Caco-2 (cell line): ENCODE data around the gene BARX2. TPM values are rescaled to one million over a fixed set of nuclear protein-coding genes. Genes with fewer than 3 reads are reported as not detected.

ENCODE experiments used
- BruUV-seq: library from RNA; stranded (reverse); fragments of 400-500 nt; replicated peaks from 2 replicates; lab custom pipeline; 2021; lab: Mats Ljungman, UMichigan
- CTCF ChIA-PET: fragments of 300-600 bp; sonication (Branson Sonifier 250); formaldehyde crosslinking; loops from one replicate; lab custom pipeline; 2022; ENCODE audit warnings: antibody characterized with exemption; lab: Charles Lee
- POLR2A ChIA-PET: fragments of 300-600 bp; sonication (Branson Sonifier 250); formaldehyde crosslinking; loops from one replicate; lab custom pipeline; 2022; ENCODE audit warnings: antibody characterized with exemption; lab: Charles Lee
- DNase-seq, 2 experiments: peaks; one replicate each; pipeline versions ENCODE4 v3.0.0 to v3.0.0-alpha.2; 2020 to 2022
- H3K27me3 ChIP-seq: replicated peaks from 2 replicates; pipeline ENCODE4 v1.6.0; 2011; ENCODE audit warnings: low read length; ENCODE audit not compliant: control insufficient read depth, insufficient read depth
- H3K36me3 ChIP-seq: 2 replicates; pipeline ENCODE4 v1.5.1; 2011; ENCODE audit warnings: low read length; ENCODE audit not compliant: control insufficient read depth, insufficient read depth
- H3K4me1 ChIP-seq: fragments of 250-450 bp; sonication (Bioruptor Pico); 2 replicates; pipeline ENCODE4 v1.5.1; 2020; ENCODE audit warnings: mild to moderate bottlenecking
- H3K4me3 ChIP-seq: 2 replicates; pipeline ENCODE4 v1.5.1; 2011; ENCODE audit warnings: low read depth, mild to moderate bottlenecking, control low read depth, low read length
- H3K9me3 ChIP-seq: fragments of 250-450 bp; sonication (Bioruptor Pico); 2 replicates; pipeline ENCODE4 v1.5.1; 2020; ENCODE audit warnings: mild to moderate bottlenecking, moderate library complexity
- H3K27ac Mint-ChIP-seq: one replicate; pipeline ENCODE4 v1.8.0; 2022; ENCODE audit warnings: mixed read lengths; ENCODE audit not compliant: unreplicated experiment
- H3K27me3 Mint-ChIP-seq: one replicate; pipeline ENCODE4 v1.8.0; 2022; ENCODE audit warnings: mixed read lengths; ENCODE audit not compliant: insufficient read depth, unreplicated experiment
- H3K36me3 Mint-ChIP-seq: one replicate; pipeline ENCODE4 v1.8.0; 2022; ENCODE audit warnings: mild to moderate bottlenecking, mixed read lengths; ENCODE audit not compliant: insufficient read depth, unreplicated experiment
- H3K4me1 Mint-ChIP-seq: one replicate; pipeline ENCODE4 v1.8.0; 2022; ENCODE audit warnings: low read depth, mixed read lengths; ENCODE audit not compliant: unreplicated experiment
- H3K4me3 Mint-ChIP-seq: one replicate; pipeline ENCODE4 v1.8.0; 2022; ENCODE audit warnings: mild to moderate bottlenecking, moderate library complexity, mixed read lengths; ENCODE audit not compliant: unreplicated experiment
- H3K9me3 Mint-ChIP-seq: one replicate; pipeline ENCODE4 v1.8.0; 2022; ENCODE audit warnings: mixed read lengths; ENCODE audit not compliant: unreplicated experiment
- intact Hi-C: fragments of 100-400 bp; cut with micrococcal nuclease; formaldehyde crosslinking; loops from one replicate; pipeline ENCODE4 v1.10.0; 2022; ENCODE audit not compliant: unreplicated experiment
- total RNA-seq: library from RNA; stranded (reverse); gene quantifications from 2 replicates; pipeline ENCODE4 v1.2.3, GENCODE V29; 2022
- TF ChIP-seq, protein P1 (sequence below), 2 experiments: fragments of 200-600 bp in 1 of 2; IDR thresholded peaks; 1 replicate in 1 of 2; 2 replicates in 1 of 2; pipeline versions ENCODE4 v1.5.1 to v1.8.0; 2011 to 2022; ENCODE audit warnings: antibody characterized with exemption in 1 of 2, control low read depth in 1 of 2, inconsistent platforms in 1 of 2, low read depth in 1 of 2, low read length in 1 of 2, mild to moderate bottlenecking in 1 of 2, moderate library complexity in 1 of 2; ENCODE audit not compliant: insufficient read depth in 1 of 2, severe bottlenecking in 1 of 2, unreplicated experiment in 1 of 2

The BARX2 gene
- total RNA-seq, 1 experiment from 2014 or later: 0.82 TPM

DNA sequence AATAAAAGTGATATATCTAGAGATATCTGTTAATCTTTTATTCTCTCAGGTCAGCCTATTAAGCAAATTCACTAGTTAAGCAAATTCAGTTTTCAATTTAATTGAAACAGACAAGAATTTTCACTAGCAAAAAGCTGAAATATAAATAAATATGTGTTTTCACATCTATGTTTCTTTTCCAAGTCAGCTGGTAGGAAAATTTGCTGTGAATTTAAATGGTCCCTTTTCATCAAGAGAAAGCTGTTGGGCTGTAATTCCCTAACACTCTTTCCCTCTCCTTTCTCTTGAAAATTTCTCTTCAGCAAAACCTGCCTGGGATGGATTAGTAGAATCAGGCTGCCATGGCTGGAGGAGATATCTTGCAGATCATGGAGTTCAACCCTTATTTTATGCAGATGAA is 46.9 kb upstream of the BARX2 start:
- Mint-ChIP-seq H3K9me3 (no peaks in the 10 kb centered on the region), H3K27ac (no peak overlapping the region), H3K4me1 (peaks cover 33% of the 10 kb centered on the region), H3K27me3 (no peaks in the 10 kb centered on the region), H3K4me3 (no peak overlapping the region), H3K36me3 (no peaks in the 10 kb centered on the region)
- ChIA-PET POLR2A (no interaction called here), CTCF (no interaction called here)
- no peak for DNase-seq
- no peaks in the 10 kb centered on the region for H3K36me3 ChIP-seq
- no peaks in the 10 kb centered on the region for H3K9me3 ChIP-seq
- no peak overlapping the region for H3K4me3 ChIP-seq
- intact Hi-C loops: no loop called here
- no TSS peak for BruUV-seq
- peaks cover 17% of the 10 kb centered on the region for H3K4me1 ChIP-seq
- H3K27me3 ChIP-seq: no peaks in the 10 kb centered on the region
- TF ChIP-seq, protein P1, sequence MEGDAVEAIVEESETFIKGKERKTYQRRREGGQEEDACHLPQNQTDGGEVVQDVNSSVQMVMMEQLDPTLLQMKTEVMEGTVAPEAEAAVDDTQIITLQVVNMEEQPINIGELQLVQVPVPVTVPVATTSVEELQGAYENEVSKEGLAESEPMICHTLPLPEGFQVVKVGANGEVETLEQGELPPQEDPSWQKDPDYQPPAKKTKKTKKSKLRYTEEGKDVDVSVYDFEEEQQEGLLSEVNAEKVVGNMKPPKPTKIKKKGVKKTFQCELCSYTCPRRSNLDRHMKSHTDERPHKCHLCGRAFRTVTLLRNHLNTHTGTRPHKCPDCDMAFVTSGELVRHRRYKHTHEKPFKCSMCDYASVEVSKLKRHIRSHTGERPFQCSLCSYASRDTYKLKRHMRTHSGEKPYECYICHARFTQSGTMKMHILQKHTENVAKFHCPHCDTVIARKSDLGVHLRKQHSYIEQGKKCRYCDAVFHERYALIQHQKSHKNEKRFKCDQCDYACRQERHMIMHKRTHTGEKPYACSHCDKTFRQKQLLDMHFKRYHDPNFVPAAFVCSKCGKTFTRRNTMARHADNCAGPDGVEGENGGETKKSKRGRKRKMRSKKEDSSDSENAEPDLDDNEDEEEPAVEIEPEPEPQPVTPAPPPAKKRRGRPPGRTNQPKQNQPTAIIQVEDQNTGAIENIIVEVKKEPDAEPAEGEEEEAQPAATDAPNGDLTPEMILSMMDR (IDR thresholded peaks at IDR 0.05; ENCODE audit: insufficient read depth in 1 of 2, low read depth in 1 of 2, low read length in 1 of 2, severe bottlenecking in 1 of 2, unreplicated experiment in 1 of 2): no peak

DNA sequence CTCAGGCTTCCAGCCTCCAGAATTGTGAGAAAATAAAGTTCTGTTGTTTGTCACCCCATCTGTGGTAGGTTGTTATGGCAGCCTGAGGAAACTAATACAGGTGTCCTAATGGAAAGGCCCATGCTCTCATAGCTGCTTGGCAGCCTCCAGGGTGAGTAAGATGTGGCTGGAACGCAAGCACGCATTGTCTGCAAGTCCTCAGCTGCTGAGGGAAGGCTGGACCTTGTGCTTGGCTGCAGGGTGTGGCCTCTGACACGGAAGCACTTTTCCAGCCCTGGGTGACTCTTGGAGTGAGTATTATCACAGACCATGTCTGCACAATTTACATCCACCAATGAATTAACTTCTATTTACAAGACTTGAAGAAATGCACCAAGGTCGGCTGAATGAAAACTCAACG is 44.4 kb upstream of the BARX2 start:
- Histone ChIP-seq H3K36me3 (no peaks in the 10 kb centered on the region), H3K4me1 (0 out of 2 replicates have a peak, but pooled peaks cover 3% of the 10 kb centered on the region), H3K27me3 (no peaks in the 10 kb centered on the region), H3K4me3 (no peak overlapping the region), H3K9me3 (no peaks in the 10 kb centered on the region)
- CTCF ChIA-PET: interaction anchor here (0.6 to 1.7 kb wide), 20 partner anchors 8 to 447 kb away, joined by 3 to 16 read pairs (median 4); no protein-coding TSS in a partner anchor
- BruUV-seq: no TSS peak
- Mint-ChIP-seq H3K4me3 (no peak overlapping the region), H3K27ac (no peak overlapping the region), H3K36me3 (no peaks in the 10 kb centered on the region), H3K27me3 (no peaks in the 10 kb centered on the region), H3K9me3 (no peaks in the 10 kb centered on the region), H3K4me1 (peaks cover 12% of the 10 kb centered on the region)
- POLR2A ChIA-PET: interaction anchor here (1.2 kb wide), 1 partner anchor 15 kb away, joined by 7 read pairs; no protein-coding TSS in a partner anchor
- intact Hi-C loops: loop anchor here (1.0 to 5.0 kb wide), 5 partner anchors 15 to 374 kb away; no protein-coding TSS in a partner anchor
- TF ChIP-seq, protein P1 (IDR thresholded peaks at IDR 0.05; ENCODE audit: insufficient read depth in 1 of 2, low read depth in 1 of 2, low read length in 1 of 2, severe bottlenecking in 1 of 2, unreplicated experiment in 1 of 2): no peak
- DNase-seq: no peak

DNA sequence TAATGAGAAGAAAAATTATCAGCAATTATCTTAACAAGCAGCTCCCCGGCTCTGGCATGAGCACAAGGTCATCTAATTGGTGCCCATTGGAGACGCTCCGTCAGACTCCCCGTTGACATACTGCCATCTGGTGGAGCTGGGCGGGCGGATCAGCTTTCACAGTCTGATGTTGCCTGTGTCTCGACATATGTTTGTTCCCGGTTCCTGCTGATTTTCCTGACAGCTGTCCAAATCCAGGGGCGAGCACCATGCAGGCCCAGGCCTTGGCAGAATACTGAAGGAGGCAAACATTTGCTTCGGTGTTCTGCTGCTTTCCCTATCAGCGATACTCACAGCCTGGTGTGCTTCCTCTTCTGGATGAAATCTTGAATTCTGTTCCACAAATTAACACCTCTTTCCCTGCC is 43.8 kb upstream of the BARX2 start:
- no peaks in the 10 kb centered on the region for H3K27me3 ChIP-seq
- Mint-ChIP-seq H3K9me3 (no peaks in the 10 kb centered on the region), H3K4me1 (peaks cover 12% of the 10 kb centered on the region), H3K36me3 (no peaks in the 10 kb centered on the region), H3K4me3 (no peak overlapping the region), H3K27me3 (no peaks in the 10 kb centered on the region), H3K27ac (peak overlapping the region; percentile 6)
- DNase-seq: peak; percentile 93 to 95
- ChIA-PET POLR2A (interaction anchor here (1.2 kb wide), 1 partner anchor 16 kb away, joined by 7 read pairs; no protein-coding TSS in a partner anchor), CTCF (interaction anchor here (0.6 to 1.7 kb wide), 24 partner anchors 9 to 930 kb away, joined by 3 to 16 read pairs (median 4); no protein-coding TSS in a partner anchor)
- 0 out of 2 replicates have a peak, but pooled peaks cover 3% of the 10 kb centered on the region for H3K4me1 ChIP-seq
- intact Hi-C loops: loop anchor here (1.0 to 5.0 kb wide), 8 partner anchors 16 to 448 kb away; no protein-coding TSS in a partner anchor
- no peaks in the 10 kb centered on the region for H3K9me3 ChIP-seq
- H3K36me3 ChIP-seq: no peaks in the 10 kb centered on the region
- TF ChIP-seq, protein P1 (IDR thresholded peaks at IDR 0.05; ENCODE audit: insufficient read depth in 1 of 2, low read depth in 1 of 2, low read length in 1 of 2, severe bottlenecking in 1 of 2, unreplicated experiment in 1 of 2): peak; percentile 99
- BruUV-seq: no TSS peak
- no peak overlapping the region for H3K4me3 ChIP-seq
